Cardiac muscle cell (in vitro differentiated cells and primary cell): ENCODE results near the gene EML6. TPM values are rescaled to one million over a fixed set of nuclear protein-coding genes. Genes with fewer than 3 reads are reported as not detected.
A peak's percentile ranks its signal among the peaks of the same experiment; 100 is the strongest.

ENCODE experiments used
- DNase-seq, 2 donors: peaks; one replicate each; pipeline versions ENCODE4 v3.0.0 to v3.0.0-alpha.2; 2010 to 2017; ENCODE audit warnings: low read depth in 1 of 2, low spot score in 1 of 2
- H3K27ac ChIP-seq: fragments of 200-600 bp; sonication (generic); 2 replicates; pipeline ENCODE4 v1.5.1; 2016
- H3K27me3 ChIP-seq: fragments of 200-600 bp; sonication (generic); 2 replicates; pipeline ENCODE4 v1.6.0; 2016; ENCODE audit warnings: control low read depth
- H3K36me3 ChIP-seq: fragments of 200-600 bp; sonication (generic); 2 replicates; pipeline ENCODE4 v1.5.1; 2016; ENCODE audit warnings: control low read depth
- H3K4me1 ChIP-seq: fragments of 200-600 bp; sonication (generic); 2 replicates; pipeline ENCODE4 v1.8.1; 2017; ENCODE audit warnings: low read depth, mild to moderate bottlenecking, mixed run types
- H3K4me3 ChIP-seq: fragments of 200-600 bp; sonication (generic); 2 replicates; pipeline ENCODE4 v1.5.1; 2016; ENCODE audit warnings: mild to moderate bottlenecking
- H3K9me3 ChIP-seq: fragments of 200-600 bp; sonication (generic); 2 replicates; pipeline ENCODE4 v1.5.1; 2017; ENCODE audit warnings: low read depth, mild to moderate bottlenecking, control low read depth
- polyA plus RNA-seq: library from polyadenylated mRNA; unstranded; fragments of >200 nt; fragmentation: Nextera tagmentation; extraction: Ambion mirVana; gene quantifications from 2 replicates; pipeline ENCODE4 v1.2.1, GENCODE V29; 2016
- total RNA-seq: library from RNA; depleted of rRNA; stranded (reverse); fragments of >200 nt; gene quantifications from 2 replicates; pipeline ENCODE4 v1.2.3, GENCODE V29; 2016
- TF ChIP-seq, protein P1 (sequence below): IDR thresholded peaks from 2 replicates; pipeline ENCODE4 v1.5.1; 2012; ENCODE audit warnings: low read depth, mild to moderate bottlenecking, low read length

EML6 gene
- total and polyA plus RNA-seq, 2 experiments from 2014 or later = 0.89 to 1.3 TPM

DNA sequence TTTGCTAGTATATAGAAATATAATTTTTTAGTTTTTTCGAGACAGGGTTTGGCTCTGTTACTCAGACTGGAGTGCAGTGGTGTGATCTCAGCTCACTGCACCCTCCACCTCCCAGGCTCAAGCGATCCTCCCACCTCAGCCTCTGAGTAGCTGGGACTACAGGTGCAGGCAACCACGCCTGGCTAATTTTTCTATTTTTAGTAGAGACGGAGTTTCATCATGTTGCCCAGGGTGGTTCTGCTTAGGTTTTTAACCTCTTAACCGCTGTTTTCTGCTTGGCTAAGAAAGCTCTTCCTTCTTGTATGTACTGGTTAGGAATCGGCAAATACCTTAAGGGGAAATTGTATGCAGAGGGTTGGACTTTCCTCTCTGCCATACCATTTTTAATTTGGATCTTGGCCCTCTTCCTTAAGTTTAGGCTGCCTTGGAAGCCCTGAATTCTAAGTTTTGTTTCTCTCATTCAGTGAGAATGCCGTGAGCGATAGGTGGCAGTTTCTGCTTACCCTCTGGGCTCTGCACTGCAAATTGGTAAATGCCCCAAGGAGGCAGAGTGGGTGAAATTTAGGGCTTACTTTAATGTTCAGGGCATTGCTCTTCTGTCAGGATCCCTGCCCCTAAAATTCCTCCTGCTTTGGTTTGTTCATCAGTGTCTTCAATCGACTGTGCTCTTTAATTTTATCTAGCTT lies 32.3 kb downstream of the EML6 start:
- no peak overlapping the region for H3K27ac ChIP-seq
- TF ChIP-seq, protein P1, sequence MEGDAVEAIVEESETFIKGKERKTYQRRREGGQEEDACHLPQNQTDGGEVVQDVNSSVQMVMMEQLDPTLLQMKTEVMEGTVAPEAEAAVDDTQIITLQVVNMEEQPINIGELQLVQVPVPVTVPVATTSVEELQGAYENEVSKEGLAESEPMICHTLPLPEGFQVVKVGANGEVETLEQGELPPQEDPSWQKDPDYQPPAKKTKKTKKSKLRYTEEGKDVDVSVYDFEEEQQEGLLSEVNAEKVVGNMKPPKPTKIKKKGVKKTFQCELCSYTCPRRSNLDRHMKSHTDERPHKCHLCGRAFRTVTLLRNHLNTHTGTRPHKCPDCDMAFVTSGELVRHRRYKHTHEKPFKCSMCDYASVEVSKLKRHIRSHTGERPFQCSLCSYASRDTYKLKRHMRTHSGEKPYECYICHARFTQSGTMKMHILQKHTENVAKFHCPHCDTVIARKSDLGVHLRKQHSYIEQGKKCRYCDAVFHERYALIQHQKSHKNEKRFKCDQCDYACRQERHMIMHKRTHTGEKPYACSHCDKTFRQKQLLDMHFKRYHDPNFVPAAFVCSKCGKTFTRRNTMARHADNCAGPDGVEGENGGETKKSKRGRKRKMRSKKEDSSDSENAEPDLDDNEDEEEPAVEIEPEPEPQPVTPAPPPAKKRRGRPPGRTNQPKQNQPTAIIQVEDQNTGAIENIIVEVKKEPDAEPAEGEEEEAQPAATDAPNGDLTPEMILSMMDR = no peak
- no peak overlapping the region for H3K4me3 ChIP-seq
- no peaks in the 10 kb centered on the region for H3K9me3 ChIP-seq
- H3K36me3 ChIP-seq = no peaks in the 10 kb centered on the region
- no peaks in the 10 kb centered on the region for H3K27me3 ChIP-seq
- peaks cover 7% of the 10 kb centered on the region for H3K4me1 ChIP-seq
- DNase-seq = no peak

DNA sequence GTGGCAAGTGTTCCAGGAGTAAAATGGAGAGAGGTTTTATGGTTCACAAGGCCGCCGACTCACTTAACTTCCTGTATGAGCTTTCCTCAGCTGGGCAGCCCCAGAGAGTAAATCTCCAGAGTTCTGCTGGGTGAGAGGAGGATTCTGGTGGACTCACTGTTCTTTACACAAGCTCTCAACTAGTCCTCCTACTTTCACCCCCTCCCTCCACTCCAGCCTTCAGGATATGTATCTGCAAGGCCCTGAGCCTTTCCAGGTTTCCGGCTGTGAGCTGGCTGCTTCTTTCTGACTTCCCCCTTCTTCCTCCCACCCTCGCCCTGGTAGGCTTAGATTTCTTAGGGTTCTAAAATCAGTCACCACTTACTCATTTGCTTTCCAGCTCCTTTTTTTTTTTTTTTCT lies 34.0 kb downstream of the EML6 start:
- H3K27me3 ChIP-seq = no peaks in the 10 kb centered on the region
- H3K4me1 ChIP-seq = peaks cover 7% of the 10 kb centered on the region
- no peak overlapping the region for H3K27ac ChIP-seq
- no peaks in the 10 kb centered on the region for H3K36me3 ChIP-seq
- H3K4me3 ChIP-seq = no peak overlapping the region
- peak; percentile 18 to 69 for DNase-seq
- TF ChIP-seq, protein P1 = no peak
- H3K9me3 ChIP-seq = no peaks in the 10 kb centered on the region

DNA sequence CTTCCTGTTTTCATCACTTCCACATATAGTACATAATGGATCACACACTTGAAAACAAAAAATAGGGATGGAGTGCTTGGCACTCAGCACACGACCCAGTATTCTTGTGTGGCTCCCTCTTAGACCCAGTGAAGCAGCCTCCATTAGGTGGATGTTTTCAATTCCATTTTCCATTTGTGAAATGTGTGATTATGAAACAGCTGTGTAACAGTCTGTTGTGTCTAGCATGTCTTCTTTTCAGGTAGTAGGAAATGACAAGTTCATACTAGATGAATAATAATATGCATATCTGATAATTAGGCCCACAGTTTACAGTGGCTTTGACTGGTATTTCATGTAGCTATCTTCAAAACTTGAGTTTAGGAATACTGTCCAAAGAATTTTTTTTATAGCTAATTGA lies 35.5 kb downstream of the EML6 start:
- H3K4me1 ChIP-seq = peaks cover 7% of the 10 kb centered on the region
- no peak for DNase-seq
- H3K9me3 ChIP-seq = no peaks in the 10 kb centered on the region
- no peaks in the 10 kb centered on the region for H3K27me3 ChIP-seq
- H3K36me3 ChIP-seq = no peaks in the 10 kb centered on the region
- no peak overlapping the region for H3K27ac ChIP-seq
- no peak overlapping the region for H3K4me3 ChIP-seq
- TF ChIP-seq, protein P1 = no peak

DNA sequence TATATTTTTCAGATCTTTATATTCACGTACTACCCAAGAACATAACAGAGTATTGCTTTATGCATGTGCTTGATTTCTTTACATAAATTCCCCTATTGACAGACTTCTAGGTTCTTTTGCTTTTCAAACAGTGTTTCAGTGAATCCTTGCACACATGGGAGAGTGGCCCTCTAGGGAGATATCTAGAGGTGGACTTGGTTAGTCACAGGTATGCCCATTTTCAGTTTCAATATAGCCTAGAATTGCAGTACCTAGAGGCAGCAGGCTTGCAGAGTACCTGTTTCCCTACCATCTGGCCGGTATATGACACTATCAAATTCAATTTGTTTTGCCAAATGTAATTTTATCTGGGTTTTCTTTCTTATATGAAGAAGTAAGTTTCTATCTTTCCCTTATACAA lies 36.8 kb downstream of the EML6 start:
- no peak overlapping the region for H3K27ac ChIP-seq
- H3K27me3 ChIP-seq = no peaks in the 10 kb centered on the region
- TF ChIP-seq, protein P1 = no peak
- H3K4me1 ChIP-seq = peaks cover 7% of the 10 kb centered on the region
- no peak for DNase-seq
- H3K9me3 ChIP-seq = no peaks in the 10 kb centered on the region
- no peak overlapping the region for H3K4me3 ChIP-seq
- no peaks in the 10 kb centered on the region for H3K36me3 ChIP-seq

DNA sequence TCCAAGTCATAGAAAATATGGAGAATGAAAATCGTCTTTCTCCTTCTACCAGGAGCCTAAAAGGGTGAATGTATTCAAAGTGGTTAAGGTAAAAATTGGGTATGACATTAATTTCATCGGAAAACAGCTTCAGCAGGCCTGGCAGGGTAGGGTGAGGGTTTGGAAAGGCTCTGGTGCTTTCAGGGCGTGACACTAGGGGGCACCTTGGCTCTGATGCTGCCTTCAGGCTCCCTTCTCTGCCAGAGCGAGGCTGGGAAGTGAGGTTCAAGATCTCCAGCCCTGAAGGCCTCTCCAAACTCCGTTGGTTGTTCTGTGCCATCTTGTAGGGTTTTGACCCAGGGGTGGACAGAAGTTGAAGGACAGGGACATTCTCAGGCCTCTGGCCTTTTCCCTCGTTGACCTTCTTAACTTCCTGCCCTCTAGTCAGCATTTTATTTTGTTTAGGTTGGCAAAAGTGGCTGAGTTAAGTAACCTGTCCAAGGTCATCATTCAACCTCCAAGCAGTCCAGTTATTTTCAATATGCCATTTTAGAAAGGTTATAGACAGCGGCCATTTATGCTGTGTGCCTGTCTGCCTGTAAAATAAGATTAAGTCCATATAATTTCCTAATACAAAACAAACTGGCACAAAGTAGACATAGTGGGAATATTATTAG lies 40.3 kb downstream of the EML6 start:
- no peak overlapping the region for H3K27ac ChIP-seq
- H3K9me3 ChIP-seq = no peaks in the 10 kb centered on the region
- no peaks in the 10 kb centered on the region for H3K4me1 ChIP-seq
- H3K27me3 ChIP-seq = no peaks in the 10 kb centered on the region
- no peak overlapping the region for H3K4me3 ChIP-seq
- TF ChIP-seq, protein P1 = peak; percentile 33
- DNase-seq = no peak
- no peaks in the 10 kb centered on the region for H3K36me3 ChIP-seq
